Tracheal epithelial cell (primary cell): ENCODE data around the gene CAMKK2. TPM values are rescaled to one million over a fixed set of nuclear protein-coding genes. Genes with fewer than 3 reads are reported as not detected.

Experiments used
- total RNA-seq: library from RNA; depleted of rRNA; stranded (reverse); fragments of >200 nt; gene quantifications from 2 replicates; pipeline ENCODE4 v1.2.1, GENCODE V29; 2014

The CAMKK2 gene
- 17.1 and 19.5 TPM in 2 replicates for total RNA-seq

GRCh38 chr12:121296618-121297434 is at the start of gene CAMKK2:
Gene CAMKK2 (minus strand): TSS chr12:121296709. CDS start chr12:121274526, 22,183 bp downstream.

GRCh38 chr12:121209624-121210572 is 86.6 kb downstream of the CAMKK2 start, which contains the start of gene P2RX4:
Gene P2RX4 (plus strand): TSS chr12:121210129. CDS start chr12:121210165, 36 bp downstream.

Other genes starting within 250 kb of the CAMKK2 start
- 0.43 and 0.72 TPM in 2 replicates for gene P2RX7, start 163.8 kb downstream of the CAMKK2 start, total RNA-seq
- gene P2RX4, start 86.6 kb downstream of the CAMKK2 start, total RNA-seq: 6.0 and 23.9 TPM in 2 replicates
- 124 and 129 TPM in 2 replicates for gene ANAPC5, start 55.7 kb upstream of the CAMKK2 start, total RNA-seq
- gene RNF34, start 103.4 kb upstream of the CAMKK2 start, total RNA-seq: 36.4 and 38.1 TPM in 2 replicates